Activated T-helper 2 cell treated with anti-CD3 and anti-CD28 coated beads, Interferon-gamma antibody, Interleukin-2, Interleukin-4, amounts not matched to agents 10 μg/mL and 5 μg/mL and 100 μg/mL, durations not matched to agents 14 hours and 24 hours and 36 hours (primary cell): Measurements from ENCODE around the gene FCRL2. TPM values are rescaled to one million over a fixed set of nuclear protein-coding genes. Genes with fewer than 3 reads are reported as not detected.

Source experiments
- DNase-seq: peaks from one replicate; pipeline ENCODE4 v3.0.0; 2021; ENCODE audit warnings: low spot score
- H3K27ac Mint-ChIP-seq: one replicate; pipeline ENCODE4 v1.8.0; 2021; ENCODE audit warnings: mixed read lengths
- H3K27me3 Mint-ChIP-seq: one replicate; pipeline ENCODE4 v1.8.0; 2021; ENCODE audit warnings: low read depth, mixed read lengths
- H3K36me3 Mint-ChIP-seq: one replicate; pipeline ENCODE4 v1.8.0; 2021; ENCODE audit warnings: low read depth, mixed read lengths
- H3K4me1 Mint-ChIP-seq: one replicate; pipeline ENCODE4 v1.8.0; 2021; ENCODE audit warnings: low read depth, mixed read lengths
- H3K4me3 Mint-ChIP-seq: one replicate; pipeline ENCODE4 v1.8.0; 2021; ENCODE audit warnings: low read depth, mild to moderate bottlenecking, moderate library complexity, mixed read lengths
- H3K9me3 Mint-ChIP-seq: one replicate; pipeline ENCODE4 v1.8.0; 2021; ENCODE audit warnings: mixed read lengths
- intact Hi-C: fragments of 100-400 bp; cut with micrococcal nuclease; formaldehyde crosslinking; loops from one replicate; pipeline ENCODE4 v1.15.1; 2023
- total RNA-seq: library from RNA; stranded (reverse); gene quantifications from 2 replicates; pipeline ENCODE4 v1.2.3, GENCODE V29; 2022

FCRL2 gene
- total RNA-seq, 1 donor from 2014 or later, result not detected

GRCh38 chr1:157734321-157734720 is 42.6 kb downstream of the FCRL2 start:
- DNase-seq, result no peak
- no peaks in the 10 kb centered on the region for H3K9me3 Mint-ChIP-seq
- H3K36me3 Mint-ChIP-seq, result no peaks in the 10 kb centered on the region
- intact Hi-C loops, result no loop called here
- H3K27ac Mint-ChIP-seq, result no peak overlapping the region
- no peaks in the 10 kb centered on the region for H3K27me3 Mint-ChIP-seq
- H3K4me3 Mint-ChIP-seq, result no peak overlapping the region
- no peaks in the 10 kb centered on the region for H3K4me1 Mint-ChIP-seq

GRCh38 chr1:157732755-157733154 is 44.2 kb downstream of the FCRL2 start:
- Mint-ChIP-seq H3K9me3 (peaks cover 3% of the 10 kb centered on the region), H3K4me3 (no peak overlapping the region), H3K27ac (no peak overlapping the region), H3K36me3 (no peaks in the 10 kb centered on the region), H3K4me1 (no peaks in the 10 kb centered on the region), H3K27me3 (no peaks in the 10 kb centered on the region)
- no peak for DNase-seq
- intact Hi-C loops, result no loop called here

- H3K27me3 Mint-ChIP-seq, result no peaks in the 10 kb centered on the region
- intact Hi-C loops, result no loop called here
- H3K27ac Mint-ChIP-seq, result no peak overlapping the region
- no peak overlapping the region for H3K4me3 Mint-ChIP-seq
- no peaks in the 10 kb centered on the region for H3K4me1 Mint-ChIP-seq
- H3K36me3 Mint-ChIP-seq, result no peaks in the 10 kb centered on the region
- DNase-seq, result no peak
- peaks cover 19% of the 10 kb centered on the region for H3K9me3 Mint-ChIP-seq
Measured at GRCh38 chr1:157725221-157725577, 51.7 kb downstream of the FCRL2 start.

GRCh38 chr1:157724537-157725220 is 52.3 kb downstream of the FCRL2 start:
- H3K36me3 Mint-ChIP-seq, result no peaks in the 10 kb centered on the region
- H3K4me3 Mint-ChIP-seq, result no peak overlapping the region
- DNase-seq, result no peak
- intact Hi-C loops, result no loop called here
- H3K27ac Mint-ChIP-seq, result peak overlapping the region; percentile 3
- peaks cover 19% of the 10 kb centered on the region for H3K9me3 Mint-ChIP-seq
- no peaks in the 10 kb centered on the region for H3K4me1 Mint-ChIP-seq
- no peaks in the 10 kb centered on the region for H3K27me3 Mint-ChIP-seq

GRCh38 chr1:157723157-157723556 is 53.8 kb downstream of the FCRL2 start:
- intact Hi-C loops, result no loop called here
- no peak for DNase-seq
- Mint-ChIP-seq H3K4me1 (no peaks in the 10 kb centered on the region), H3K9me3 (peaks cover 16% of the 10 kb centered on the region), H3K4me3 (no peak overlapping the region), H3K27ac (no peak overlapping the region), H3K27me3 (no peaks in the 10 kb centered on the region), H3K36me3 (no peaks in the 10 kb centered on the region)

GRCh38 chr1:157721985-157722384 is 54.9 kb downstream of the FCRL2 start:
- no peaks in the 10 kb centered on the region for H3K36me3 Mint-ChIP-seq
- H3K27ac Mint-ChIP-seq, result no peak overlapping the region
- intact Hi-C loops, result no loop called here
- H3K4me3 Mint-ChIP-seq, result no peak overlapping the region
- H3K27me3 Mint-ChIP-seq, result no peaks in the 10 kb centered on the region
- no peaks in the 10 kb centered on the region for H3K4me1 Mint-ChIP-seq
- DNase-seq, result no peak
- H3K9me3 Mint-ChIP-seq, result peaks cover 16% of the 10 kb centered on the region

- no peak overlapping the region for H3K4me3 Mint-ChIP-seq
- intact Hi-C loops, result no loop called here
- H3K27ac Mint-ChIP-seq, result no peak overlapping the region
- no peak for DNase-seq
- H3K9me3 Mint-ChIP-seq, result peaks cover 2% of the 10 kb centered on the region
- no peaks in the 10 kb centered on the region for H3K4me1 Mint-ChIP-seq
- no peaks in the 10 kb centered on the region for H3K27me3 Mint-ChIP-seq
- H3K36me3 Mint-ChIP-seq, result no peaks in the 10 kb centered on the region
Measured at GRCh38 chr1:157715736-157716135, 61.2 kb downstream of the FCRL2 start.

GRCh38 chr1:157711802-157712201 is 65.1 kb downstream of the FCRL2 start:
- no peak overlapping the region for H3K4me3 Mint-ChIP-seq
- no peak for DNase-seq
- H3K36me3 Mint-ChIP-seq, result no peaks in the 10 kb centered on the region
- no peaks in the 10 kb centered on the region for H3K27me3 Mint-ChIP-seq
- H3K27ac Mint-ChIP-seq, result no peak overlapping the region
- H3K4me1 Mint-ChIP-seq, result no peaks in the 10 kb centered on the region
- intact Hi-C loops, result no loop called here
- no peaks in the 10 kb centered on the region for H3K9me3 Mint-ChIP-seq

- Mint-ChIP-seq H3K27ac (no peak overlapping the region), H3K9me3 (no peaks in the 10 kb centered on the region), H3K4me3 (no peak overlapping the region), H3K36me3 (no peaks in the 10 kb centered on the region), H3K4me1 (no peaks in the 10 kb centered on the region), H3K27me3 (no peaks in the 10 kb centered on the region)
- DNase-seq, result no peak
- intact Hi-C loops, result no loop called here
Measured at GRCh38 chr1:157704878-157705277, 72.1 kb downstream of the FCRL2 start.

- H3K9me3 Mint-ChIP-seq, result no peaks in the 10 kb centered on the region
- no peak overlapping the region for H3K4me3 Mint-ChIP-seq
- intact Hi-C loops, result no loop called here
- no peak overlapping the region for H3K27ac Mint-ChIP-seq
- no peaks in the 10 kb centered on the region for H3K4me1 Mint-ChIP-seq
- no peak for DNase-seq
- H3K27me3 Mint-ChIP-seq, result no peaks in the 10 kb centered on the region
- H3K36me3 Mint-ChIP-seq, result no peaks in the 10 kb centered on the region
Measured at GRCh38 chr1:157703981-157704380, 73.0 kb downstream of the FCRL2 start.

GRCh38 chr1:157702308-157702825 is 74.6 kb downstream of the FCRL2 start:
- DNase-seq, result no peak
- Mint-ChIP-seq H3K9me3 (no peaks in the 10 kb centered on the region), H3K4me1 (no peaks in the 10 kb centered on the region), H3K27ac (no peak overlapping the region), H3K27me3 (no peaks in the 10 kb centered on the region), H3K4me3 (no peak overlapping the region), H3K36me3 (no peaks in the 10 kb centered on the region)
- intact Hi-C loops, result no loop called here

GRCh38 chr1:157700732-157701131 is 76.2 kb downstream of the FCRL2 start, which contains the start of gene FCRL3:
FCRL3 (minus strand) TSS chr1:157700769; CDS start chr1:157700489, 280 bp downstream.
- no peak for DNase-seq
- Mint-ChIP-seq H3K9me3 (no peaks in the 10 kb centered on the region), H3K4me1 (no peaks in the 10 kb centered on the region), H3K36me3 (no peaks in the 10 kb centered on the region), H3K27me3 (no peaks in the 10 kb centered on the region), H3K4me3 (no peak within 1 kb of the TSS), H3K27ac (no peak within 1 kb of the TSS)
- intact Hi-C loops, result no loop called here

GRCh38 chr1:157700305-157700704 is 76.6 kb downstream of the FCRL2 start:
- no peak overlapping the region for H3K27ac Mint-ChIP-seq
- no peaks in the 10 kb centered on the region for H3K9me3 Mint-ChIP-seq
- H3K4me1 Mint-ChIP-seq, result no peaks in the 10 kb centered on the region

More at GRCh38 chr1:157700305-157700704, 76.6 kb downstream of the FCRL2 start:
- no peaks in the 10 kb centered on the region for H3K36me3 Mint-ChIP-seq
- H3K4me3 Mint-ChIP-seq, result no peak overlapping the region
- intact Hi-C loops, result no loop called here
- DNase-seq, result no peak
- no peaks in the 10 kb centered on the region for H3K27me3 Mint-ChIP-seq
